ENCODE measurements around the gene SLC4A4.

- no peak for TF ChIP-seq JUN (IDR thresholded peaks at IDR 0.05; ENCODE audit: low read depth, low read length)
- TF ChIP-seq, protein P1, sequence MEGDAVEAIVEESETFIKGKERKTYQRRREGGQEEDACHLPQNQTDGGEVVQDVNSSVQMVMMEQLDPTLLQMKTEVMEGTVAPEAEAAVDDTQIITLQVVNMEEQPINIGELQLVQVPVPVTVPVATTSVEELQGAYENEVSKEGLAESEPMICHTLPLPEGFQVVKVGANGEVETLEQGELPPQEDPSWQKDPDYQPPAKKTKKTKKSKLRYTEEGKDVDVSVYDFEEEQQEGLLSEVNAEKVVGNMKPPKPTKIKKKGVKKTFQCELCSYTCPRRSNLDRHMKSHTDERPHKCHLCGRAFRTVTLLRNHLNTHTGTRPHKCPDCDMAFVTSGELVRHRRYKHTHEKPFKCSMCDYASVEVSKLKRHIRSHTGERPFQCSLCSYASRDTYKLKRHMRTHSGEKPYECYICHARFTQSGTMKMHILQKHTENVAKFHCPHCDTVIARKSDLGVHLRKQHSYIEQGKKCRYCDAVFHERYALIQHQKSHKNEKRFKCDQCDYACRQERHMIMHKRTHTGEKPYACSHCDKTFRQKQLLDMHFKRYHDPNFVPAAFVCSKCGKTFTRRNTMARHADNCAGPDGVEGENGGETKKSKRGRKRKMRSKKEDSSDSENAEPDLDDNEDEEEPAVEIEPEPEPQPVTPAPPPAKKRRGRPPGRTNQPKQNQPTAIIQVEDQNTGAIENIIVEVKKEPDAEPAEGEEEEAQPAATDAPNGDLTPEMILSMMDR (IDR thresholded peaks at IDR 0.05; ENCODE audit: control extremely low read depth in 1 of 3, insufficient read depth in 1 of 3, low read depth in 1 of 3, low read length in 3 of 3), result no peak
- TF ChIP-seq, protein P2, sequence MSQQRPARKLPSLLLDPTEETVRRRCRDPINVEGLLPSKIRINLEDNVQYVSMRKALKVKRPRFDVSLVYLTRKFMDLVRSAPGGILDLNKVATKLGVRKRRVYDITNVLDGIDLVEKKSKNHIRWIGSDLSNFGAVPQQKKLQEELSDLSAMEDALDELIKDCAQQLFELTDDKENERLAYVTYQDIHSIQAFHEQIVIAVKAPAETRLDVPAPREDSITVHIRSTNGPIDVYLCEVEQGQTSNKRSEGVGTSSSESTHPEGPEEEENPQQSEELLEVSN (IDR thresholded peaks at IDR 0.05), result no peak
- no peak for TF ChIP-seq EP300 (IDR thresholded peaks at IDR 0.05; ENCODE audit: borderline replicate concordance in 1 of 2, low read depth in 2 of 2, low read length in 2 of 2)
- no peak for TF ChIP-seq POLR2A (IDR thresholded peaks at IDR 0.05; ENCODE audit: control extremely low read depth in 1 of 2, low read depth in 2 of 2, low read length in 2 of 2)
- no peak for TF ChIP-seq CREB1 (IDR thresholded peaks at IDR 0.05)
- no peak for TF ChIP-seq BRCA1 (IDR thresholded peaks at IDR 0.05; ENCODE audit: low read depth, low read length)
- TF ChIP-seq, protein P3, sequence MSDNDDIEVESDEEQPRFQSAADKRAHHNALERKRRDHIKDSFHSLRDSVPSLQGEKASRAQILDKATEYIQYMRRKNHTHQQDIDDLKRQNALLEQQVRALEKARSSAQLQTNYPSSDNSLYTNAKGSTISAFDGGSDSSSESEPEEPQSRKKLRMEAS (IDR thresholded peaks at IDR 0.05), result no peak
Observed at GRCh38 chr4:71300362-71300761, 38.5 kb upstream of the SLC4A4 start.

Data from H1 (cell line).